Mucosa of descending colon (tissue), 3 donors: ENCODE results near the gene TENM4. TPM values are rescaled to one million over a fixed set of nuclear protein-coding genes. Genes with fewer than 3 reads are reported as not detected.

Experiments
- ATAC-seq: fragments of 200-7000 bp; cut with Tn5 transposase; one replicate; pipeline ENCODE4 v1.9.1; 2020; ENCODE audit warnings: mild to moderate bottlenecking, moderate library complexity
- DNase-seq, 3 donors: peaks; one replicate each; pipeline ENCODE4 v3.0.0-alpha.2; 2020
- H3K36me3 ChIP-seq: fragments of 200-600 bp; one replicate; pipeline ENCODE4 v1.8.0; 2021; ENCODE audit warnings: low read depth, mild to moderate bottlenecking
- H3K4me1 ChIP-seq: fragments of 200-600 bp; one replicate; pipeline ENCODE4 v1.8.0; 2021; ENCODE audit warnings: low read depth, mild to moderate bottlenecking
- H3K4me3 ChIP-seq: fragments of 200-600 bp; one replicate; pipeline ENCODE4 v1.8.0; 2021; ENCODE audit warnings: mild to moderate bottlenecking
- H3K9me3 ChIP-seq: fragments of 200-600 bp; one replicate; pipeline ENCODE4 v1.8.0; 2021; ENCODE audit warnings: mild to moderate bottlenecking
- CTCF ChIP-seq: fragments of 200-600 bp; IDR thresholded peaks from one replicate; pipeline ENCODE4 v1.8.0; 2022; ENCODE audit warnings: antibody characterized with exemption, mild to moderate bottlenecking
- intact Hi-C, 2 donors: fragments of 100-400 bp; cut with DNase I in 1 of 2; cut with micrococcal nuclease in 1 of 2; formaldehyde crosslinking; loops; one replicate each; pipeline versions ENCODE4 v1.11.0 to v1.11.1; 2022; cut with DNase I, micrococcal nuclease
- total RNA-seq, 3 donors: library from RNA; stranded (reverse); fragmentation: NEBNext Ultra II Directional in 2 of 3; extraction: Animal tissue kit (Norgen Biotek cat#: 25700) in 2 of 3; gene quantifications; one replicate each; pipeline versions ENCODE4 v1.2.1 to v1.2.4, GENCODE V29; 2021 to 2023
- donor health status: DM: no; HTN: no; CAD: no; lungs with moderate emphysema.
- donor health status: DM: no; HTN: no; CAD: no.
- donor health status: DM: no; HTN: yes; CAD: no.

The TENM4 gene
- total RNA-seq, 3 donors from 2014 or later = 0.70 to 1.6 (median 1.2) TPM

DNA sequence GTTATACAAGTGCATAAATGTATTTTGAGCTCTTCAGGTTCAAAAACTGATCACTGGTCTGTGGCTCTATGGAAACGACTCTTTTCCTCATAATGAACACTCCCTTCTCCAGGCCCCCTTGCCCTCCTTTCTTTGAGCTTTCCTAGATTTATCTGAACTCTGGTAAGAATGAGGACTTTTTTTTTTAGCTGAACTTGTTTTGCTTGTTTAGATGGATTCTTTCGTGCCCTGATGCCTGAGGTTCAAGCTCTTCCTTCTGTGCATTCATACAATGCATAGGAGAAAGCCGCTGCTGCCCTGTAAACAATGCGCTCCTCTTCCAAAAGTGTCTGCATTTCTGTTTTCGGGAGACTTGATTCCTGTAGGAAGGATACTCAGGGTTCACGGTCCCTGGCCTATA is 205.1 kb downstream of the TENM4 start:
- H3K4me3 ChIP-seq = no peak overlapping the region
- no peak for DNase-seq
- no peak for ATAC-seq
- TF ChIP-seq CTCF = no peak
- H3K4me1 ChIP-seq = no peaks in the 10 kb centered on the region
- no peaks in the 10 kb centered on the region for H3K9me3 ChIP-seq
- intact Hi-C loops = no loop called here
- no peaks in the 10 kb centered on the region for H3K36me3 ChIP-seq

DNA sequence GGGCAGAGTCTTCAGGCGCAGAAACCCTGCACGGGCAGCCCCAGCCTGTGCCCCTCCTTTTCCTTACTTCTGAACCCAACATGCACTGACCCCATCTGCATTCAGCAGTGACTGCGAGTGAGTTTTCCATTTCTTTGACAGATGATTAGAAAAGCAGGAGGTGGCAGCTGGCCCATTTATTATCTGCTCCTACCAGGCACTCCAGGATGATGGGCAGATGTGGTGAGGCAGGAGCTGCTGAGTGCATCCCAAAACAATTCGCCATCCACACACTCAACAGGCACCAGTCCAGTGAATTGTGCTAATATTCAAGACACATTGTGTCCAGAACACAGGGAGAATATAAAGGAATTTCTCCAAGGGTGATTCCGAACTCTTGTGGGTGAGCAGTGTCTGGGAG is 208.5 kb downstream of the TENM4 start:
- TF ChIP-seq CTCF = no peak
- no peak for ATAC-seq
- H3K9me3 ChIP-seq = no peaks in the 10 kb centered on the region
- intact Hi-C loops = no loop called here
- no peaks in the 10 kb centered on the region for H3K4me1 ChIP-seq
- no peaks in the 10 kb centered on the region for H3K36me3 ChIP-seq
- DNase-seq = no peak
- H3K4me3 ChIP-seq = no peak overlapping the region

GRCh38 chr11:79229047-79229446 is 211.8 kb downstream of the TENM4 start:
- Histone ChIP-seq H3K9me3 (no peaks in the 10 kb centered on the region), H3K4me1 (no peaks in the 10 kb centered on the region), H3K4me3 (no peak overlapping the region), H3K36me3 (no peaks in the 10 kb centered on the region)
- intact Hi-C loops = no loop called here
- ATAC-seq (no peak), DNase-seq (no peak)
- TF ChIP-seq CTCF = no peak

- Histone ChIP-seq H3K4me3 (no peak overlapping the region), H3K36me3 (no peaks in the 10 kb centered on the region), H3K9me3 (no peaks in the 10 kb centered on the region), H3K4me1 (no peaks in the 10 kb centered on the region)
- DNase-seq (no peak), ATAC-seq (no peak)
- TF ChIP-seq CTCF = no peak
- intact Hi-C loops = no loop called here
Measured at GRCh38 chr11:79227767-79228755, 212.8 kb downstream of the TENM4 start.

DNA sequence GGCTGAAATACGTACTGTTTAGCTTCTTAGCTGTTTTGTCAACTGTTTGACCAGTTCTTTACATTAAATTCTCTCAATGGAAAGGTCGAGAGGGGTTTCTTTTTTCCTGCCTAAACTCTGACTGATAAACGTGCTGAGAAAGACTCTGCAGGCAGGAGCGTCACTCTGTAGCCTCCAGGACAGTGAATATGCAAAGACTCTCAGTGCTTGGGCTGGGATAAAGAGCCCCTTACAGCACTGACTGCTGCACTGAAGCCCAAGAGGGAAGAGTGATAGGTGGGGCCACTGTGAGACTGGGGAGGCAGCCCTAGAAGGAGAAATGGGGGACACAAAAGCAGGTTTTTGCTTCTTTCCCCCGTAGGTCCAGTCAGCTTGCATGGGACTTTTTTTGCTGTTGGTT is 213.5 kb downstream of the TENM4 start:
- Histone ChIP-seq H3K4me1 (no peaks in the 10 kb centered on the region), H3K9me3 (no peaks in the 10 kb centered on the region), H3K4me3 (no peak overlapping the region), H3K36me3 (no peaks in the 10 kb centered on the region)
- no peak for ATAC-seq
- no peak for TF ChIP-seq CTCF
- intact Hi-C loops = no loop called here
- no peak for DNase-seq
